HUES6 (cell line): Measurements from ENCODE around the gene PNCK.

Experiments used
- H3K27ac ChIP-seq: 2 replicates; pipeline ENCODE4 v1.7.0; 2013; ENCODE audit warnings: low read depth, mild to moderate bottlenecking, low read length, inconsistent platforms
- H3K27me3 ChIP-seq: 2 replicates; pipeline ENCODE4 v1.6.1; 2013; ENCODE audit warnings: low read length; ENCODE audit not compliant: control insufficient read depth, insufficient read depth
- H3K36me3 ChIP-seq: 2 replicates; pipeline ENCODE4 v1.6.1; 2013; ENCODE audit warnings: low read length; ENCODE audit not compliant: control insufficient read depth, insufficient read depth
- H3K4me1 ChIP-seq: 2 replicates; pipeline ENCODE4 v1.6.1; 2013; ENCODE audit warnings: low read length; ENCODE audit not compliant: control insufficient read depth, insufficient read depth
- H3K4me3 ChIP-seq: 2 replicates; pipeline ENCODE4 v1.5.1; 2013; ENCODE audit warnings: low read depth, low read length
- H3K9ac ChIP-seq: one replicate; pipeline ENCODE4 v1.6.1; 2013; ENCODE audit warnings: mild to moderate bottlenecking, low read length
- H3K9me3 ChIP-seq: 2 replicates; pipeline ENCODE4 v1.6.1; 2013; ENCODE audit warnings: low read depth, low read length; ENCODE audit not compliant: control insufficient read depth, insufficient read depth

Gene PNCK

DNA sequence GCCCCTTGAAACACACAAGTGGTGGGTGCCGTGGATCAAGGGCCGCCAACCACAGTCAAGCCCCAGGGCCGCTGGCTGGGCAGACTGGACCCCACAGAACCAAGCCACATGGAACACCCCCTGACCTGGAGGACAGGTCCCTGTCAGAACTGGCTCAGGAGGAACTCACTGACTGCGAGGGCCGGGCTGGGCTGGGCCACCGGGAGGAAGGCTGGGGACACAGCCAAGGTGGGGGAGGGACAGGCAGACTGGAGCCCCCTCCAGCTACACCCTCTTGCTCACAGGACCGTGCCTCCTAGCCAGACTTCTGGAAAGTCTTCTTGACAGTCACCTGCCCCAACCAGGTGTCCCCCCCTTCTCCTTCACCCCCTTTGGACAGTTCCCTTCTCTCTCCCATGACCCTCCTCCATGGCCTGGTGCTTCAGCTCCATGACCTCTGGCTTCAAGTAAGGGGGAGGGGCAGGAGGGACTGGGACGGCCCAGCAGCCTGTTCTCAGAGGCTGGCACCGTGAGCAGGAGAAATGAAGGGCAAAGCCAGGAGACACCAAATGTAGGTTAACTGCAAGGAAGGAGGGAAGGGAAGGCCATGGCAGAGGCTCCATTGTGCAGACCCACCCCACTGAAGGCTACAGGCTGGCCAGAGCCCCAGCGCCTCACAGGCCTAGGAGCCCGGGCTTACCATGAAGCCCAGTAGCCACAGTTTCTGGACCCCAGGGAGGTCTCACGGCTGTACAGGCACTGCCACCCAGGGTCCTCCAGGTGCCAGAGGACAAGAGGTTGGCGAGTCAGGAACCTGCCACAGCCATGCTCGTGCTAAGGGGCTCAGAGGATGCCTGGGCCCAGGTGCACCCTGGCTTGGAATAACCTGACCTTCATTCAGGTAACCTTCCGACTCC, 49.2 kb downstream of the PNCK start:
- Histone ChIP-seq H3K27ac (no peak overlapping the region), H3K36me3 (no peaks in the 10 kb centered on the region), H3K4me1 (no peaks in the 10 kb centered on the region), H3K27me3 (peaks cover 5% of the 10 kb centered on the region; the same call in 1 of the 2 replicates), H3K4me3 (no peak overlapping the region), H3K9ac (no peak overlapping the region), H3K9me3 (peaks cover 28% of the 10 kb centered on the region; the same call in 1 of the 2 replicates)

DNA sequence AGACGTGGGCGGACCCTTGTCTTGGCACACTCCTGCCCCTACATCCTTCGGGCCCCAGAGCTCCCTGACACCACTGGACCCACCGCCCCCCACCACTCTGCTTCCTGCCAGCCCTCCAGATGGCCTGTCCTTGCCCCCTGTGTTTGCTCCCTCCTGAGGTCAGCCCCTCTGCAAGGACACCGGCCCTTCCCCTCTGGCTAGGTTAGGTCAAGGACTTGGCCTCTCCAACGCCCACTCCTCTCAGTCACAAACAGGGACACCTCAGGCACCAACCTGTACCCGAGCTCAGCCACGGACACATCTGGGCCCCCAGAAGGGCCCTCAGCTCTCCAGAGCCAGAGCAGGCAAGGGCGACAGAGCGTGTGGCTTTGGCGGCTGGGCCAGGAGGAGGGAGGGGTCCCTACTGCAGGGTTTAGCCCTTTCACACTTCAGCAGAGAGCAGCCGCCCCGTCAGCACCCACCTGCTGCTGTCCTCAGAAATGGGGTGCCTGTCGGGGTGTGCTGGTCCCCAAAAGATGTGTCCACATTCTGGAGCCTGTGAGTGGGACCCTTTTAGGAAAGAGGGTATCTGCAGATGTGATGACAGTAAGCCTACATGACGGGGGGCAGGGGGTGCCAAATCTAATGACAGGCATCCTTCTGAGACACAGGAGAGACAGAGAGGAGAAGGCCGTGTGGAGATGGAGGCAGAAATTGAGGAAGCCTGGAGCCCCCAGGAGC, 50.1 kb downstream of the PNCK start:
- peaks cover 9% of the 10 kb centered on the region; the same call in 1 of the 2 replicates for H3K27me3 ChIP-seq
- H3K36me3 ChIP-seq: no peaks in the 10 kb centered on the region
- no peak overlapping the region for H3K9ac ChIP-seq
- H3K4me3 ChIP-seq: no peak overlapping the region
- H3K9me3 ChIP-seq: peaks cover 21% of the 10 kb centered on the region; the same call in 1 of the 2 replicates
- no peak overlapping the region for H3K27ac ChIP-seq
- no peaks in the 10 kb centered on the region for H3K4me1 ChIP-seq

GRCh38 chrX:153622661-153623309, 50.8 kb downstream of the PNCK start:
- H3K9me3 ChIP-seq: peaks cover 20% of the 10 kb centered on the region; the same call in 1 of the 2 replicates
- H3K27ac ChIP-seq: no peak overlapping the region
- no peaks in the 10 kb centered on the region for H3K4me1 ChIP-seq
- H3K27me3 ChIP-seq: peaks cover 16% of the 10 kb centered on the region; the same call in 1 of the 2 replicates
- H3K36me3 ChIP-seq: no peaks in the 10 kb centered on the region
- no peak overlapping the region for H3K9ac ChIP-seq
- H3K4me3 ChIP-seq: no peak overlapping the region

GRCh38 chrX:153621949-153622598, 51.5 kb downstream of the PNCK start:
- Histone ChIP-seq H3K27me3 (peaks cover 23% of the 10 kb centered on the region), H3K4me1 (no peaks in the 10 kb centered on the region), H3K9ac (no peak overlapping the region), H3K36me3 (no peaks in the 10 kb centered on the region), H3K9me3 (peaks cover 20% of the 10 kb centered on the region; the same call in 1 of the 2 replicates), H3K4me3 (no peak overlapping the region), H3K27ac (no peak overlapping the region)

GRCh38 chrX:153620576-153620975, 53.0 kb downstream of the PNCK start:
- Histone ChIP-seq H3K27ac (no peak overlapping the region), H3K4me3 (no peak overlapping the region), H3K27me3 (peaks cover 38% of the 10 kb centered on the region)

More at GRCh38 chrX:153620576-153620975, 53.0 kb downstream of the PNCK start:
- Histone ChIP-seq H3K9ac (no peak overlapping the region), H3K36me3 (no peaks in the 10 kb centered on the region), H3K9me3 (peaks cover 20% of the 10 kb centered on the region; the same call in 1 of the 2 replicates), H3K4me1 (no peaks in the 10 kb centered on the region)
